GM12864 (cell line): ENCODE data around the gene POLR3GL.
"Not testable (repeated sequence)": the region's sequence is repeated elsewhere in the genome, so short reads cannot be mapped to it uniquely, and the experiment has no call there.

Experiments
- DNase-seq: peaks from one replicate; pipeline ENCODE4 v3.0.0-alpha.2; 2011; ENCODE audit warnings: low read depth
- H3K4me3 ChIP-seq: 2 replicates; pipeline ENCODE4 v1.5.1; 2011; ENCODE audit warnings: mild to moderate bottlenecking, low read depth, low read length, control low read depth
- TF ChIP-seq, protein P1 (sequence below): IDR thresholded peaks from 2 replicates; pipeline ENCODE4 v1.5.1; 2011; ENCODE audit warnings: low read depth, mild to moderate bottlenecking, moderate library complexity, low read length, control low read depth, inconsistent platforms; ENCODE audit errors: missing control alignments

The POLR3GL gene, protein sequence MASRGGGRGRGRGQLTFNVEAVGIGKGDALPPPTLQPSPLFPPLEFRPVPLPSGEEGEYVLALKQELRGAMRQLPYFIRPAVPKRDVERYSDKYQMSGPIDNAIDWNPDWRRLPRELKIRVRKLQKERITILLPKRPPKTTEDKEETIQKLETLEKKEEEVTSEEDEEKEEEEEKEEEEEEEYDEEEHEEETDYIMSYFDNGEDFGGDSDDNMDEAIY

DNA sequence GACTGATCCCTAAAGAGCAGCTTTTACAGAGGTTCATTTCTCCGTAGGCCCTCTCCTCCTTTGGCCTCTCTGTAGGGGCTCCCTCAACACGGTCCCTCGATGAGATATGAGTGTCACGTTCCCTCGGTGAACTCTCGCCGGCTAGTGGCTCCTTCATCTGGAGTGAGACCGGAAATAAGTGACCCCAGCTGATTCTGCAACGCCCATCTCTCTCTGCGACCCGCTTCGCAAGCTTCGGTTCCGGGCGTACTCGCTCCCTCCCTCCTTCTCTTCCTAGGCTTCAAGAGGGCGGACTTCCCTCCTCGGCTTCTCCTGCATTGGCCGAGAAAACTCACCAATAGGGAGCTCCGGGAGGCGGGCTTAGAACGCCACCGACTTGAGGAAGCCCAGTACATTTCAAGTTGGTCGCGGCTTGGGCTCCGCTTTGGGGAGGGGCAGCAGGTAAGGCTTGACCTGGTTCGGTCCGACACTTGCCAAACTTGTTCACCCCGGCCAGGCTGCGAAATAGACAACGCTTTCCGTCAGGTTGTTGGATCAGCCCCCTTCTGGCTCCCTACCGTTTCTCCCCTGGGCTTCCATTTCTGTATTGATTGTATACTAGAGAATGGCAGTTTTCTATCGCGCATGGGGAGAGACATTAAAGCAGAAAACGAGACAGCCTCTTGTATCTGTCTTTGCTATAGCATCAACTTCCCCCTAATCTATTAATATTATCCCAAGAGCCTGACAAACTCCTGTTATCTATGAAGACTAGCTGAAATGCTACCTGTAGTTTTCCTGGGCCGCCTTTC, at the start of gene POLR3GL, which contains the start of gene ANKRD34A:
Gene POLR3GL, plus strand, starts transcription at position 363 of the 791 bp plus-strand sequence. CDS start 10,176 bp downstream, outside the sequence.
Gene ANKRD34A, minus strand, starts transcription at position 248 of the 791 bp plus-strand sequence. CDS start 2,816 bp downstream, outside the sequence.
- H3K4me3 ChIP-seq, result peak within 1 kb of the TSS; percentile 77
- TF ChIP-seq, protein P1, sequence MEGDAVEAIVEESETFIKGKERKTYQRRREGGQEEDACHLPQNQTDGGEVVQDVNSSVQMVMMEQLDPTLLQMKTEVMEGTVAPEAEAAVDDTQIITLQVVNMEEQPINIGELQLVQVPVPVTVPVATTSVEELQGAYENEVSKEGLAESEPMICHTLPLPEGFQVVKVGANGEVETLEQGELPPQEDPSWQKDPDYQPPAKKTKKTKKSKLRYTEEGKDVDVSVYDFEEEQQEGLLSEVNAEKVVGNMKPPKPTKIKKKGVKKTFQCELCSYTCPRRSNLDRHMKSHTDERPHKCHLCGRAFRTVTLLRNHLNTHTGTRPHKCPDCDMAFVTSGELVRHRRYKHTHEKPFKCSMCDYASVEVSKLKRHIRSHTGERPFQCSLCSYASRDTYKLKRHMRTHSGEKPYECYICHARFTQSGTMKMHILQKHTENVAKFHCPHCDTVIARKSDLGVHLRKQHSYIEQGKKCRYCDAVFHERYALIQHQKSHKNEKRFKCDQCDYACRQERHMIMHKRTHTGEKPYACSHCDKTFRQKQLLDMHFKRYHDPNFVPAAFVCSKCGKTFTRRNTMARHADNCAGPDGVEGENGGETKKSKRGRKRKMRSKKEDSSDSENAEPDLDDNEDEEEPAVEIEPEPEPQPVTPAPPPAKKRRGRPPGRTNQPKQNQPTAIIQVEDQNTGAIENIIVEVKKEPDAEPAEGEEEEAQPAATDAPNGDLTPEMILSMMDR, result no peak
- DNase-seq, result peak; percentile 91

DNA sequence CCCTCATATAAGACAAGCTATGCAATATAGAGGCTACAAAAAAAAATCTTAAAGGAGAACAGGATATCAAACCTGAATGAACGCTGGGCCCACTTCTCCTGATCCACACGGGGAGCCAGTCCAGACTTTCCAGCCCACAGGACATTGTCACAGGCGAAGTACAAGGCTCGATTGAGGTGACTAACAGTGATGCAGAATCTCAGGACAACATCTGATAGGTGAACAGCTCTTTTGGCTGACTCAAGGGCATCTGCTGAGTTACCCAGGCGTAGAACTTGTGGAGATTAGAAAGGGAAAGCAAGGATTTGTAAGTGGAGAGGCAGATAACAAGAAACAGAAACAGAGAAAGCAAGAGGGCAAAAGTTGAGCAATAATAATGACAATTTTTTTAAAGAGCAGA, 47.7 kb upstream of the POLR3GL start:
- TF ChIP-seq, protein P1, result no peak
- no peak for DNase-seq
- no peak overlapping the region for H3K4me3 ChIP-seq

- DNase-seq, result no peak
- peak overlapping the region; percentile 97 for H3K4me3 ChIP-seq
- TF ChIP-seq, protein P1, result no peak
Observed at GRCh38 chr1:145917595-145917994, 46.9 kb upstream of the POLR3GL start.

GRCh38 chr1:145918144-145918991, 46.1 kb upstream of the POLR3GL start, which contains the start of gene PEX11B:
PEX11B (minus strand) TSS chr1:145918717; CDS start chr1:145918688, 29 bp downstream.
- peak within 1 kb of the TSS; percentile 97 for H3K4me3 ChIP-seq
- TF ChIP-seq, protein P1, result no peak
- peak; percentile 74 for DNase-seq

GRCh38 chr1:145918992-145919939, 45.2 kb upstream of the POLR3GL start:
- TF ChIP-seq, protein P1, result no peak
- peak overlapping the region; percentile 97 for H3K4me3 ChIP-seq
- no peak for DNase-seq

DNA sequence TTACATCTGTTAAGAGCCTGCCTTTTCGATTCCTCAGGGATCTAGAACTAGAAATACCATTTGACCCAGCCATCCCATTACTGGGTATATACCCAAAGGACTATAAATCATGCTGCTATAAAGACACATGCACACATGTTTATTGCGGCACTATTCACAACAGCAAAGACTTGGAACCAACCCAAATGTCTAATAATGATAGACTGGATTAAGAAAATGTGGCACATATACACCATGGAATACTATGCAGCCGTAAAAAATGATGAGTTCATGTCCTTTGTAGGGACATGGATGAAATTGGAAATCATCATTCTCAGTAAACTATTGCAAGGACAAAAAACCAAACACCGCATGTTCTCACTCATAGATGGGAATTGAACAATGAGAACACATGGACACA, 44.2 kb upstream of the POLR3GL start:
- not testable (repeated sequence) for H3K4me3 ChIP-seq, DNase-seq
